Omental fat pad (tissue), 4 donors: ENCODE measurements around the gene NUDT8. TPM values are rescaled to one million over a fixed set of nuclear protein-coding genes. Genes with fewer than 3 reads are reported as not detected.

Source experiments
- ATAC-seq: fragments of 150-250 bp; one replicate; pipeline ENCODE4 v1.9.1; 2016; ENCODE audit warnings: mild to moderate bottlenecking, moderate library complexity; ENCODE audit not compliant: low FRiP score
- DNase-seq: peaks from one replicate; pipeline ENCODE4 v3.0.0-alpha.2; 2019; ENCODE audit warnings: low spot score
- total RNA-seq, 4 donors: library from RNA; depleted of rRNA; stranded (reverse); fragments of >200 nt; gene quantifications; one replicate each; pipeline ENCODE4 v1.1.0, GENCODE V29; 2016
- TF ChIP-seq, protein P1 (sequence below), 3 donors: fragments of 450-650 bp; IDR thresholded peaks; one replicate each; pipeline ENCODE4 v1.5.1; 2016 to 2017; ENCODE audit warnings: antibody characterized with exemption in 3 of 3, mild to moderate bottlenecking in 3 of 3, moderate library complexity in 2 of 3

The NUDT8 gene
- total RNA-seq, 4 donors from 2014 or later = 5.5 to 15.4 (median 9.7) TPM

DNA sequence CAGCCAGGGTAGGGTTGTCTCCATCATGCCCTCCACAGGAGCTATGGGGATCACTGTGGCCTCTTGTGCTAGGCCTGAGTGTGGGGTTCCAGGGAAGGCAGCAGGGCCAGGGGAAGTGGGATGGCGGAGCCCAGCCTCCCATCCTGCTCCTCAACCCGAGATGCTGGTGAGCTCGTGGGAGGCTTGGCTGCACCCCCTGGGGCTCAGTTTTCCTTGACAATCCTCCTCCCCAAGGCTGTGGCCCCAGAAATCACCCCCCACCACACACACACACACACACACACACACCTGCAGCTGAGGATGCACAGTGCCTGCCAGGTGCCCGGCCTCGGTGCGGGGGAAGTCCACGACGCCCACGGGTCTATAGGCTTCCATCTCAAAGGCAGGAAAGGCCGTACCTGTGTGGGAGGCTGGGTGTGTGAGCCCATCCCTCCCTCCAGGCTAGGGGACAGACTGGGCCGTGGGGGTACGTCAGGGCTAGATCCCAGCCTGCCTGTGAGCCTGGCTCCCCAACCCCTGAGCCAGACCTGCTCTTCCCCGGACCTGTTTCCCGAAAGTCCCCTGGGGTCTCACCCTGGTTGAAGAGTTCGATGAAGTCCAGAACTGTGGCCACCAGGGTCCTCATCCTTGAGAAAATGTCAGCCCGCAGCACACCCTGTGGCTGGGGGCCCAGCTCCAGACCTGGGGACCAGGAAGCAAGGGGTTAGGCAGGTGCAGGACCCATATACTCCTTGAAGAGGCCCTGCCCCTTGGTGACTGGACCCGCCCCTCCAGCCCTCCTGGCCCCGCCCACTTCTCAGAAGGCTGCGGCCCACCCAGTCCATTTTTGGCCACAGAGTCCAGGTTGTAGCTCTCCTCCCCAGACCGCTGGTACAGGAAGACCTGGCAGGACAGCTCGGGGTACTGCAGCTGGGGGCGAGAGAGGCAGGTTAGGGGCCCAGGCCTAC, 15.0 kb upstream of the NUDT8 start:
- TF ChIP-seq, protein P1, sequence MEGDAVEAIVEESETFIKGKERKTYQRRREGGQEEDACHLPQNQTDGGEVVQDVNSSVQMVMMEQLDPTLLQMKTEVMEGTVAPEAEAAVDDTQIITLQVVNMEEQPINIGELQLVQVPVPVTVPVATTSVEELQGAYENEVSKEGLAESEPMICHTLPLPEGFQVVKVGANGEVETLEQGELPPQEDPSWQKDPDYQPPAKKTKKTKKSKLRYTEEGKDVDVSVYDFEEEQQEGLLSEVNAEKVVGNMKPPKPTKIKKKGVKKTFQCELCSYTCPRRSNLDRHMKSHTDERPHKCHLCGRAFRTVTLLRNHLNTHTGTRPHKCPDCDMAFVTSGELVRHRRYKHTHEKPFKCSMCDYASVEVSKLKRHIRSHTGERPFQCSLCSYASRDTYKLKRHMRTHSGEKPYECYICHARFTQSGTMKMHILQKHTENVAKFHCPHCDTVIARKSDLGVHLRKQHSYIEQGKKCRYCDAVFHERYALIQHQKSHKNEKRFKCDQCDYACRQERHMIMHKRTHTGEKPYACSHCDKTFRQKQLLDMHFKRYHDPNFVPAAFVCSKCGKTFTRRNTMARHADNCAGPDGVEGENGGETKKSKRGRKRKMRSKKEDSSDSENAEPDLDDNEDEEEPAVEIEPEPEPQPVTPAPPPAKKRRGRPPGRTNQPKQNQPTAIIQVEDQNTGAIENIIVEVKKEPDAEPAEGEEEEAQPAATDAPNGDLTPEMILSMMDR (IDR thresholded peaks at IDR 0.05) = no peak
- no peak for ATAC-seq
- no peak for DNase-seq

DNA sequence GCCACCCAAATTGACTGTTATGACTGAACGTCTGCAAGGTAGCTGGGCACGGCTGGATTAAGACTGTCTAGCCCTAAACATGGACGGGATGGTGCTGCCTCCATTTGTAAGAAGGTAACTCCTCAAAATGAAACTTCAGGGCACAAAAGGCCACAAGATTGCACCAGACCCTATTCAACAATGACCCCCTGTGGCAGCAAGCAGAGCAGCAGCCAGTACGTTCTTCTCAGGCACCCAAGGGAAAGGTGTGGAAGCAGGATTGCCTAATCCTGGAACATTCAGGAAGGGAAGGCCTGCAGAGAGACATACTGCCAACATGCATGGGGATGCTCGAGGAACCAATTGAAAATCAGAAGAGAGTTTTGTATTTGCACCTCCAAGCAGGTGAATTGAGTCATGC, 14.3 kb upstream of the NUDT8 start:
- no peak for ATAC-seq
- no peak for DNase-seq
- TF ChIP-seq, protein P1 (IDR thresholded peaks at IDR 0.05) = no peak

DNA sequence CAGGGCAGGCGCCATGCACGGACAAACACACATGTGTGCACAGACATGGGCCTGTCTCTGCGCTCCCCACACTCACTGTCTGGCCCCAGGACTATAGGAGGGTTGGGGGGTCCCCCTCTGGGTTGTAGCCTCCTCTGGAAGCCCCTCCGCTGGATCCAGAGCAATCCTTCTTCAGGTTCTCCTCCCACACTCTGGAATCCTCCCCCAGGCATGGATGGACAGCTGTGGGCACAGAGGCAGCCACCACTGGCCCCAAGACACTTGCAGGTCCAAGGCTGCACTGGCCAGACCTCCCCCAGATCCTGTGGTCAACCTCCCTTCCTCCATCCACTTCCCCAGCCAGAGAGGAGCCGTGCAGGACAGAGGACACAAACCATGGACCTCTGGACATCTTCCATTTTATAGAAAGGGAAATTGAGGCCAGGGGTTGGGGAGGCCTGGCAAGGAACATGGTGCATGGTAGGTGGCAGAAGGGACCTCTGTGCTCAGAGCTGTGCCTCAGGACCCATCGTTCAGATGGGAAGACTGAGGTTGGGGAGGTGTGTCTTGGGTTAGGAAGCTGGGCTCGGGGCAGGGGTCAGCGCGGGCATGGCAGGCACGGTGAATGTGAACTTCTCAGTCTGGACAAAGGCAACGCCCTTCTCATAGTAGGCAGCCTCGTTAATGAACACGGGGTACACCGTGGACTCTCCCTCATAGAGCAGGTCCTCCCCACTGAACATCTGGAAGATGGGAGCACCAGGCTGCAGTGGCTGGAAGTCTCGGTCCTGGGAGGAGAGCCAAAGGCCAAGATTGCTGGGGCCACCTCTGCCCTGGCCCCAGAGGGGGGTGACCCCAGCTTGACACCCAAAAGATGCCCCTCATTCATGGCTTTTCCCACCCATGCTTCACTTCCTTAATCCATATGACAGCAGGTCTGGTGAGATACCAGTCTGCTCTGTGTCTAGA, 12.7 kb upstream of the NUDT8 start:
- no peak for DNase-seq

DNA sequence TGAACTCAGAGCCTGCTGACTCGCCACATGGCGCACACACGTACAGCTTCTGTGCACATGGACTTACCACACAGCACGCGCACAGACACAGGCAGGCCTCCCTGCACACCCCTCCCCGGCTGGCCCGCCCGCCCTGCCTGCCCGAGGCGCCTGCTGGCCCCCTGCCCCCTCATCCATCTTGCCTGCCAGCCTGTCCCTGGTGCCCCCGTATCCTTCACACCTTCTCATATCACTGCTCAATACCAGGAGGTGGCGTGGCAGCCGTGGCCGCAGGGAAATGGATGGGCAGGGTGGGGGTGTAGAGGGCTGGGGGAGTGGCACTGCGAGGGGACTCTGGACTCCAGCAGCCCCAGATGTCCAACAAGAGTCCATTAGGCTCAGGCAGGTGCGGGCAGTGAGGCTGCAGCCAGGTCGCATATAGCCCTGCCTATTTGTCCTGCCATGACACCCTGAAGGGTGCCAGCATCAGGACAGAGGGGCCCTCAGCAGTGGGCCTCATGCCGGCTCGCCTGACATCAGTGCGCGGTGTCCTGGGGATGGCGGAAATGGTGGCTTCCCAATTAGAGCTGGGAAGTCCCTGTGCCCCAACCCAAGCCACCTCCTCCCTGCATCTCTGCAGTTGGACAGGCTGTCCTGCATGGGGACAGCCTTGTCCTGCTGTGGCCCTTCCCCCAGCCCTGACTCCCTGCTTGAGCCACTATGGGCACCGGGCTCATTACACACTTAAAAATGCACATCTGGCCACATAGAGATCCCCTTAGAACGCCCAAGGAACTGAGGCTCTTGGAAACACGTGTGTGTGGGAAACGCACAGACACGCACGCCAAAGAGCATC, 11.8 kb upstream of the NUDT8 start:
- DNase-seq = no peak
- no peak for ATAC-seq
- TF ChIP-seq, protein P1 (IDR thresholded peaks at IDR 0.05) = no peak

More for the DNA sequence above, 12.7 kb upstream of the NUDT8 start:
- ATAC-seq = no peak
- TF ChIP-seq, protein P1 (IDR thresholded peaks at IDR 0.05) = no peak

DNA sequence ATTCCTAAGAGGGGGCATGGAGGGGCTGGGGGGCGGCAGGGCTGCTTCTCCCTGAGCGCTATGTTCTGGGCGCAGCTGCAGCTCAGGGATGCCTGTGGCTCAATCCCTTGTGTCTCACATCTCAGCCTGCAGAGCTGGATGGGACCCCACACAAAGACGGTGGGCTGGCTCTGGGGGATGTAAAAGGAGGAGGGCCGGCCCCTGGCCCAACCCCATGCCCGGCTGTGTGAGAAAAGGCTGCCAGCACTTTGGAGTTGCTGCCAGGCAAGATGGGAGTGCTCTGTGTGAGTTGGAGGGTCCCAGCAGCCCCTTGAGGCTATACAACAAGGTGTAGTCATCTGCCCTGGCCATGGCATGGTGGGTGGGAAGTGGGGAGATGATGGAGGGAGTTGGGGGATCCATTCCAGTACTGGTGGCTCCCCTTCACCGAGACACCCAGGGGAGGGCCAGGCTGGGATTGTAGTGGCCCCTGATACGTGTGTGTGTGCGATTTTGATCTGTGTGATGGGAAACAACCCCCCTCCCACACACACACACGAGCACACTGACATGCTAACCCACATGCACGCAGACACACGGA, 11.1 kb upstream of the NUDT8 start:
- ATAC-seq = no peak
- DNase-seq = no peak
- TF ChIP-seq, protein P1 (IDR thresholded peaks at IDR 0.05) = no peak
